Activated naive CD8-positive, alpha-beta T cell treated with anti-CD3 and anti-CD28 coated beads, Interleukin-2, amount 50 U/mL, for 24 hours (primary cell): Measurements from ENCODE around the gene NSUN6.
A peak's percentile ranks its signal among the peaks of the same experiment; 100 is the strongest.
"Not testable (repeated sequence)": the region's sequence is repeated elsewhere in the genome, so short reads cannot be mapped to it uniquely, and the experiment has no call there.

Source experiments
- ATAC-seq: fragments of 150-1000 bp; cut with Tn5 transposase; one replicate; pipeline ENCODE4 v1.10.0; 2021
- DNase-seq: peaks from one replicate; pipeline ENCODE4 v3.0.0; 2021
- H3K27ac Mint-ChIP-seq: one replicate; pipeline ENCODE4 v1.8.0; 2021; ENCODE audit warnings: mild to moderate bottlenecking, mixed read lengths
- H3K27me3 Mint-ChIP-seq: one replicate; pipeline ENCODE4 v1.8.0; 2021; ENCODE audit warnings: mixed read lengths
- H3K36me3 Mint-ChIP-seq: one replicate; pipeline ENCODE4 v1.8.0; 2021; ENCODE audit warnings: low read depth, mixed read lengths
- H3K4me1 Mint-ChIP-seq: one replicate; pipeline ENCODE4 v1.8.0; 2021; ENCODE audit warnings: mixed read lengths
- H3K4me3 Mint-ChIP-seq: one replicate; pipeline ENCODE4 v1.8.0; 2021; ENCODE audit warnings: mild to moderate bottlenecking, moderate library complexity, mixed read lengths
- H3K9me3 Mint-ChIP-seq: one replicate; pipeline ENCODE4 v1.8.0; 2021; ENCODE audit warnings: mixed read lengths

Gene NSUN6

DNA sequence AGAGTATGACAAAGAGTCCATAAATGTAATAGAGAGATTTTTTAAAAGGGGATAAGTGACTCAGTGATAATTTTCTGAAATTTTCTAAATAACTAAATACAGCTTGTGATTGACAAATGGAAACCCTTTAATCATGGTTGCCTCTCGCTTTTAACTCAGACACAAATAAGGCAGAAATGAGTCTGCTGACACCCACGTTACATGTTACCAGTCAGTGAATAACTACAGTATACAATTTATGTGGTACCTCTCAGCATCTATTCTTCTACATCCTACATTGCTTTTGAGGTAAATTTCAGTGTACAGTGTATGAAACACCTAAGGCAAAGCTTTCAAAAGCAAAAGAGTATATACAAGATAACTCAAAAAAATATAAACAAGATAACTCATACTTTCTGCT lies 4.2 kb downstream of the NSUN6 start:
- H3K36me3 Mint-ChIP-seq = peaks cover 24% of the 10 kb centered on the region
- DNase-seq = no peak
- H3K9me3 Mint-ChIP-seq = no peaks in the 10 kb centered on the region
- no peaks in the 10 kb centered on the region for H3K27me3 Mint-ChIP-seq
- peaks cover 41% of the 10 kb centered on the region for H3K4me1 Mint-ChIP-seq
- ATAC-seq = no peak
- no peak overlapping the region for H3K27ac Mint-ChIP-seq
- no peak overlapping the region for H3K4me3 Mint-ChIP-seq

DNA sequence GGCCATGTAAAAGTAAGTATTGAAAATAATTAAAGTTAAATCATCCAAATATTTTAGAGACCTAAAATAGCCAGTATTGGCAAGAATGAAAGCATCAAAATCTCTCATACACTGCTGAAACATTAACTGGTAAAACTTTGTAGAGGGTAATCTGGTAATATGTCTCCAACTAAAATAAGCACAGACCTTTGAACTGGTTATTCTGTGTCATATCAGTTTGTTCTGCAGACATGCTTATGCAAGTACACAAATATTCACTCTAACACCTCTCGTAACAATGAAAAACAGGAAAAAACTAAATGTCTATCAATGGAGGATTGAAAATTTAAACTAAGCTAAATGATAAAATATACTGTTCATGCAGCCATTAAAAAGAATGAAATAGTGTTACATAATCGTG lies 11.7 kb downstream of the NSUN6 start:
- ATAC-seq, H3K27ac Mint-ChIP-seq, H3K9me3 Mint-ChIP-seq, H3K4me3 Mint-ChIP-seq, H3K27me3 Mint-ChIP-seq, H3K4me1 Mint-ChIP-seq, DNase-seq: not testable (repeated sequence)
- H3K36me3 Mint-ChIP-seq = peaks cover 18% of the 10 kb centered on the region

DNA sequence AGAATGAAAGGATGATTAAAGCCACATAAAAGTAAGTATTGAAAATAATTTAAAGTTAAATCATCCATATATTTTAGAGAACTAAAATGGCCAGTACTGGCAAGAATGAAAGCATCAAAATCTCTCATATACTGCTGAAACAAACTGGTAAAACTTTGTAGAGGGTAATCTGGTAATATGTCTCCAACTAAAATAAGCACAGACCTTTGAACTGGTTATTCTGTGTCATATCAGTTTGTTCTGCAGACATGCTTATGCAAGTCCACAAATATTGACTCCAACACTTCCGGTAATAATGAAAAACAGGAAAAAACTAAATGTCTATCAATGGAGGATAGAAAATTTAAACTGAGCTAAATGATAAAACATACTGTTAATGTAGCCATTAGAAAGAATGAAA lies 14.0 kb downstream of the NSUN6 start:
- DNase-seq, ATAC-seq, H3K4me1 Mint-ChIP-seq, H3K27ac Mint-ChIP-seq, H3K27me3 Mint-ChIP-seq, H3K9me3 Mint-ChIP-seq, H3K4me3 Mint-ChIP-seq: not testable (repeated sequence)
- H3K36me3 Mint-ChIP-seq = peaks cover 24% of the 10 kb centered on the region

GRCh38 chr10:18635995-18636394 lies 15.4 kb downstream of the NSUN6 start:
- ATAC-seq (no peak), DNase-seq (no peak)
- Mint-ChIP-seq H3K4me3 (no peak overlapping the region), H3K9me3 (no peaks in the 10 kb centered on the region), H3K27ac (no peak overlapping the region), H3K27me3 (no peaks in the 10 kb centered on the region), H3K36me3 (peaks cover 24% of the 10 kb centered on the region), H3K4me1 (no peaks in the 10 kb centered on the region)

GRCh38 chr10:18632500-18632899 lies 18.9 kb downstream of the NSUN6 start:
- H3K27me3 Mint-ChIP-seq, H3K9me3 Mint-ChIP-seq, H3K4me1 Mint-ChIP-seq, H3K4me3 Mint-ChIP-seq, ATAC-seq, DNase-seq, H3K27ac Mint-ChIP-seq: not testable (repeated sequence)
- peaks cover 20% of the 10 kb centered on the region for H3K36me3 Mint-ChIP-seq

GRCh38 chr10:18627452-18628018 lies 23.9 kb downstream of the NSUN6 start:
- peak overlapping the region; percentile 54 for H3K27ac Mint-ChIP-seq
- peaks cover 17% of the 10 kb centered on the region for H3K36me3 Mint-ChIP-seq
- not testable (repeated sequence) for H3K9me3 Mint-ChIP-seq, ATAC-seq, H3K27me3 Mint-ChIP-seq
- H3K4me3 Mint-ChIP-seq = peak overlapping the region; percentile 74
- DNase-seq = peak; percentile 70
- peaks cover 16% of the 10 kb centered on the region for H3K4me1 Mint-ChIP-seq

- Mint-ChIP-seq H3K27me3 (no peaks in the 10 kb centered on the region), H3K4me1 (peaks cover 16% of the 10 kb centered on the region), H3K27ac (no peak overlapping the region), H3K36me3 (peaks cover 23% of the 10 kb centered on the region), H3K9me3 (no peaks in the 10 kb centered on the region), H3K4me3 (no peak overlapping the region)
- DNase-seq (no peak), ATAC-seq (no peak)
Measured at GRCh38 chr10:18625886-18626285, 25.5 kb downstream of the NSUN6 start.

GRCh38 chr10:18623671-18624070 lies 27.7 kb downstream of the NSUN6 start:
- not testable (repeated sequence) for H3K9me3 Mint-ChIP-seq, H3K27ac Mint-ChIP-seq, H3K27me3 Mint-ChIP-seq, H3K4me3 Mint-ChIP-seq, DNase-seq, ATAC-seq
- Mint-ChIP-seq H3K4me1 (peaks cover 15% of the 10 kb centered on the region), H3K36me3 (peaks cover 24% of the 10 kb centered on the region)

DNA sequence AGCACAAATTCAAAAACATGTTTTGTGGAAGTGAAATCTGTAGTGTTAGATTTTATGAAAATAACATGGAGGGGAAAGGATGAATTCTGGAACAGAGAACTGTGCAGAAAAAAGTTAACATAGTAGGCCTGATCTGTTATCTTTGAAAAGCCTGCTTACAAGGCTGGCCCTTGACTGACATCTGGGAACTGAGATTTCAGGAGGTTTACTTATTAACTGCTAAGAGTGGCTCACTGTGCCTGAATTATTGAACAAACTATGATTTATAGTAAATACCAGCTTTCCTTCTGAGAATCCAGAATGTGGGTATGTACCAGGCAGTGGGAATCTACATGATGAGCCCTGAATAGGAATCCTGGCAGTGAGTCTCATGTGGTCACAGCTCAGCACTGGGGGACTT lies 30.5 kb downstream of the NSUN6 start:
- no peak for ATAC-seq
- no peak for DNase-seq
- Mint-ChIP-seq H3K27ac (no peak overlapping the region), H3K36me3 (peaks cover 29% of the 10 kb centered on the region), H3K4me3 (no peak overlapping the region), H3K27me3 (no peaks in the 10 kb centered on the region), H3K4me1 (no peaks in the 10 kb centered on the region), H3K9me3 (no peaks in the 10 kb centered on the region)

DNA sequence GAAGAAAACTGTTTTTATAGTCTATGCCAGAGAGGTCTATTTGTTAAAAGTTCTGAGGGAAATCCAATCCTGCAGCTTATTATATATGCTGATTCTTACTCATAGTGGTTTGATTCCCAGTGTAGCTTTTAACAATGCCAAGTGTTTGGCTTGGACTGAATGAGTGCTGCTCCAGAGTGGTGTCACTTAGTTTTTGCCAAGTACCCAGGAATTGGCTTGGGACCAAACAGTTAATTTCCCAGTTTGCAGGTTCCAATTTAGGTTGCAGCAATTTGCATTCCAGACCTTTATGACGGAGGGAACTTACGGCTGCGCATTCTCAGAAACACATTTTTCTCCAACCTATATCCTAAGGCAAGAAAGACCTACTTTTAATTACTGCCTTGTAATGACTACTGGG lies 32.4 kb downstream of the NSUN6 start:
- ATAC-seq = no peak
- Mint-ChIP-seq H3K4me3 (no peak overlapping the region), H3K4me1 (no peaks in the 10 kb centered on the region), H3K9me3 (no peaks in the 10 kb centered on the region), H3K27ac (no peak overlapping the region), H3K27me3 (no peaks in the 10 kb centered on the region), H3K36me3 (peaks cover 36% of the 10 kb centered on the region)
- no peak for DNase-seq

DNA sequence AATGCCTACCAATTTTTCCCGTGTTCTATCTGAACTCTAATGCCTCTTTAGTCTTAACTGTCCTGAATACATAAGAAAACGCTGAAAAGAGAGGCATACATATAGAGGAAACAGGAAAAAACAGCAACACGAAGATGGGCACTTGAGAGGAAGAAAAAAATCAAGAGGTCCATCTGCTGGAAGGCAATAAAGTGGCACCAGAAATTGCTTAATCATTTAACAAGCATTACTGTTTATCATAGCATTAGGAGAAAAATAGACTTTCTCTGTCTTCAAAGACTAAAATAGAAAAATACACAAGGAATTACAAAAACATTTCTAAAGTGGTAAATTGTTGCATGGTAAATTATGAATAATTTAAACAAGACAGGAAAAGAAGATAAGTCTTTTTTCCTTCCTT lies 35.0 kb downstream of the NSUN6 start:
- Mint-ChIP-seq H3K4me1 (no peaks in the 10 kb centered on the region), H3K9me3 (no peaks in the 10 kb centered on the region), H3K27ac (no peak overlapping the region), H3K4me3 (no peak overlapping the region), H3K27me3 (no peaks in the 10 kb centered on the region), H3K36me3 (peaks cover 46% of the 10 kb centered on the region)
- DNase-seq = no peak
- no peak for ATAC-seq

DNA sequence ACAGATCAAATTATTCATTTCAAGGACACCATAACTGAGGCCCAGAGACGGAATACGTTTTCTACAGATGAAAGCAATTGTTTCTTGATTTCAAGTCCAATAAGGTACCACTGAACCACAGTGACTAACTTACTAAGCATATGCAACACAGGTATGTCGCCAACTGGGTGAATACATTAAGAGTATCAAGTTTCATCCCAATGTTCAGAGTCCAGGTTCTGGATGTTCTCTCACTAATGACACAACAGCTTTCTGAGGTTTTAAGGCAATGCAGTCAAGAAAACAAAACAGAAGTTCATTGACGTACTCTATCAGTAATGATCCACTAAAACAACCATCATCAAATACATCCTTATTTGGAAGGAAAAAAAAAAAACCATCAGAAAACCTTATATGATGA lies 35.8 kb downstream of the NSUN6 start:
- Mint-ChIP-seq H3K9me3 (no peaks in the 10 kb centered on the region), H3K4me1 (no peaks in the 10 kb centered on the region), H3K36me3 (peaks cover 45% of the 10 kb centered on the region), H3K4me3 (no peak overlapping the region), H3K27me3 (no peaks in the 10 kb centered on the region), H3K27ac (no peak overlapping the region)
- DNase-seq (no peak), ATAC-seq (no peak)

- H3K27ac Mint-ChIP-seq = no peak overlapping the region
- H3K9me3 Mint-ChIP-seq = no peaks in the 10 kb centered on the region
- H3K4me3 Mint-ChIP-seq = no peak overlapping the region
- ATAC-seq (no peak), DNase-seq (no peak)
- H3K27me3 Mint-ChIP-seq = no peaks in the 10 kb centered on the region
- peaks cover 11% of the 10 kb centered on the region for H3K4me1 Mint-ChIP-seq
- peaks cover 36% of the 10 kb centered on the region for H3K36me3 Mint-ChIP-seq
Measured at GRCh38 chr10:18611168-18611567, 40.2 kb downstream of the NSUN6 start.

GRCh38 chr10:18610517-18610916 lies 40.9 kb downstream of the NSUN6 start:
- DNase-seq (no peak), ATAC-seq (no peak)
- H3K36me3 Mint-ChIP-seq = peaks cover 36% of the 10 kb centered on the region
- H3K27ac Mint-ChIP-seq = no peak overlapping the region
- no peak overlapping the region for H3K4me3 Mint-ChIP-seq
- H3K4me1 Mint-ChIP-seq = peaks cover 11% of the 10 kb centered on the region
- H3K27me3 Mint-ChIP-seq = no peaks in the 10 kb centered on the region
- H3K9me3 Mint-ChIP-seq = no peaks in the 10 kb centered on the region

- Mint-ChIP-seq H3K27ac (no peak overlapping the region), H3K4me1 (peaks cover 11% of the 10 kb centered on the region), H3K9me3 (no peaks in the 10 kb centered on the region), H3K36me3 (peaks cover 32% of the 10 kb centered on the region), H3K27me3 (no peaks in the 10 kb centered on the region), H3K4me3 (no peak overlapping the region)
- DNase-seq = no peak
- no peak for ATAC-seq
Measured at GRCh38 chr10:18608596-18608995, 42.8 kb downstream of the NSUN6 start.
